ENCODE data around the gene HIVEP3. TPM values are rescaled to one million over a fixed set of nuclear protein-coding genes. Genes with fewer than 3 reads are reported as not detected.

The HIVEP3 gene
- total RNA-seq, 1 experiment from 2014 or later = 6.0 TPM

DNA sequence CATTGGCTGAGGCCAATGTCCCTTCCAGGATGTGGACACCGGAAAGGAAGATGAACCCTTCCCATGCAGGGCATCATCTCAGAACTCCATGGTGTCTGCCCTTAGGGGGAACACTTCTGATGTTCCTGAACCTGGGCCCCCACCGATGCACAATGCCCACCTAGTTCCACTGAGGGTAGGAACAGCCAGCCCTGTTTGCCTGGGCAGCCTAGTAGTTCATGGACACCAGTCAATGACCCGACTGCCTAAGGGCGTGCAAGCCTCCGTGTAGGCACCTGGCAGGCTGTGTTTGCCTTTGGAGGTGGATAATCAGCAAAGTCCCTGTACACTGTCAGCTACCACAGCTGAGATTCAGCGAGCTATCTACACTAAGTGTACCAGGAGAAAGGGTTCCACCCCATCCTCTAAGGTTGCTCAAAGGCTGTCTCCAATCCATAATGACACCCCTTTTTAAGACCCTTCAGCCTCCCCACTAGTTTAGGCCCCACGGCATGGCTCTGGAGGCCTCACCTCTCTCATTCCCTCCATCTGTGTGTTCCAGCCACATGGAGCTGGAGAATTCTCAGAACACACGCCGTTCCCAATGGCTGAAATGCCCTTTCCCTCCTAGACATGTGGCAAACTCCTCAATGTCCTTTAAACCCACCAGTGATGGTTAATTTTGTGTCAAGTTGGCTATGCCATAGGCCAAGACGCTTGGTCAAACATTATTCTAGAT lies 309.4 kb downstream of the HIVEP3 start:
- no peaks in the 10 kb centered on the region for H3K4me1 ChIP-seq (ENCODE audit: control insufficient read depth, insufficient read depth, low read length)
- no peak overlapping the region for H3K4me3 ChIP-seq (ENCODE audit: low read depth in 2 of 2, low read length in 2 of 2)
- in situ Hi-C loops (cut with HindIII; ENCODE audit: low pct_unique_long_range_greater_than_20kb, low sequenced_read_pairs) (no loop called here), intact Hi-C loops (cut with micrococcal nuclease; ENCODE audit: unreplicated experiment) (no loop called here)
- DNase-seq (ENCODE audit: low read depth, low spot score) (no peak), ATAC-seq (no peak)
- ChIA-PET POLR2A (no interaction called here), CTCF (no interaction called here)
- no peaks in the 10 kb centered on the region for H3K27me3 ChIP-seq (ENCODE audit: control insufficient read depth, insufficient read depth, low read length)
- H3K27ac ChIP-seq (ENCODE audit: low read length) = no peak overlapping the region
- BruUV-seq (replicated peaks) = no TSS peak
- TF ChIP-seq POLR2AphosphoS5 (IDR thresholded peaks at IDR 0.05; ENCODE audit: low read depth, low read length) (no peak), TCF7L2 (IDR thresholded peaks at IDR 0.05; ENCODE audit: low read depth, low read length) (no peak), SIN3A (IDR thresholded peaks at IDR 0.05; ENCODE audit: borderline replicate concordance, insufficient read depth, low read depth, low read length) (no peak)
- TF ChIP-seq, protein P1, sequence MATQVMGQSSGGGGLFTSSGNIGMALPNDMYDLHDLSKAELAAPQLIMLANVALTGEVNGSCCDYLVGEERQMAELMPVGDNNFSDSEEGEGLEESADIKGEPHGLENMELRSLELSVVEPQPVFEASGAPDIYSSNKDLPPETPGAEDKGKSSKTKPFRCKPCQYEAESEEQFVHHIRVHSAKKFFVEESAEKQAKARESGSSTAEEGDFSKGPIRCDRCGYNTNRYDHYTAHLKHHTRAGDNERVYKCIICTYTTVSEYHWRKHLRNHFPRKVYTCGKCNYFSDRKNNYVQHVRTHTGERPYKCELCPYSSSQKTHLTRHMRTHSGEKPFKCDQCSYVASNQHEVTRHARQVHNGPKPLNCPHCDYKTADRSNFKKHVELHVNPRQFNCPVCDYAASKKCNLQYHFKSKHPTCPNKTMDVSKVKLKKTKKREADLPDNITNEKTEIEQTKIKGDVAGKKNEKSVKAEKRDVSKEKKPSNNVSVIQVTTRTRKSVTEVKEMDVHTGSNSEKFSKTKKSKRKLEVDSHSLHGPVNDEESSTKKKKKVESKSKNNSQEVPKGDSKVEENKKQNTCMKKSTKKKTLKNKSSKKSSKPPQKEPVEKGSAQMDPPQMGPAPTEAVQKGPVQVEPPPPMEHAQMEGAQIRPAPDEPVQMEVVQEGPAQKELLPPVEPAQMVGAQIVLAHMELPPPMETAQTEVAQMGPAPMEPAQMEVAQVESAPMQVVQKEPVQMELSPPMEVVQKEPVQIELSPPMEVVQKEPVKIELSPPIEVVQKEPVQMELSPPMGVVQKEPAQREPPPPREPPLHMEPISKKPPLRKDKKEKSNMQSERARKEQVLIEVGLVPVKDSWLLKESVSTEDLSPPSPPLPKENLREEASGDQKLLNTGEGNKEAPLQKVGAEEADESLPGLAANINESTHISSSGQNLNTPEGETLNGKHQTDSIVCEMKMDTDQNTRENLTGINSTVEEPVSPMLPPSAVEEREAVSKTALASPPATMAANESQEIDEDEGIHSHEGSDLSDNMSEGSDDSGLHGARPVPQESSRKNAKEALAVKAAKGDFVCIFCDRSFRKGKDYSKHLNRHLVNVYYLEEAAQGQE (IDR thresholded peaks at IDR 0.05; ENCODE audit: insufficient read depth in 1 of 2, low read depth in 2 of 2, low read length in 1 of 2) = no peak
- TF ChIP-seq, protein P2, sequence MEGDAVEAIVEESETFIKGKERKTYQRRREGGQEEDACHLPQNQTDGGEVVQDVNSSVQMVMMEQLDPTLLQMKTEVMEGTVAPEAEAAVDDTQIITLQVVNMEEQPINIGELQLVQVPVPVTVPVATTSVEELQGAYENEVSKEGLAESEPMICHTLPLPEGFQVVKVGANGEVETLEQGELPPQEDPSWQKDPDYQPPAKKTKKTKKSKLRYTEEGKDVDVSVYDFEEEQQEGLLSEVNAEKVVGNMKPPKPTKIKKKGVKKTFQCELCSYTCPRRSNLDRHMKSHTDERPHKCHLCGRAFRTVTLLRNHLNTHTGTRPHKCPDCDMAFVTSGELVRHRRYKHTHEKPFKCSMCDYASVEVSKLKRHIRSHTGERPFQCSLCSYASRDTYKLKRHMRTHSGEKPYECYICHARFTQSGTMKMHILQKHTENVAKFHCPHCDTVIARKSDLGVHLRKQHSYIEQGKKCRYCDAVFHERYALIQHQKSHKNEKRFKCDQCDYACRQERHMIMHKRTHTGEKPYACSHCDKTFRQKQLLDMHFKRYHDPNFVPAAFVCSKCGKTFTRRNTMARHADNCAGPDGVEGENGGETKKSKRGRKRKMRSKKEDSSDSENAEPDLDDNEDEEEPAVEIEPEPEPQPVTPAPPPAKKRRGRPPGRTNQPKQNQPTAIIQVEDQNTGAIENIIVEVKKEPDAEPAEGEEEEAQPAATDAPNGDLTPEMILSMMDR (IDR thresholded peaks at IDR 0.05) = no peak
- no peaks in the 10 kb centered on the region for H3K9me3 ChIP-seq (ENCODE audit: control insufficient read depth, insufficient read depth, low read depth, low read length)
- no peaks in the 10 kb centered on the region for H3K36me3 ChIP-seq (ENCODE audit: control insufficient read depth, insufficient read depth, low read length)

DNA sequence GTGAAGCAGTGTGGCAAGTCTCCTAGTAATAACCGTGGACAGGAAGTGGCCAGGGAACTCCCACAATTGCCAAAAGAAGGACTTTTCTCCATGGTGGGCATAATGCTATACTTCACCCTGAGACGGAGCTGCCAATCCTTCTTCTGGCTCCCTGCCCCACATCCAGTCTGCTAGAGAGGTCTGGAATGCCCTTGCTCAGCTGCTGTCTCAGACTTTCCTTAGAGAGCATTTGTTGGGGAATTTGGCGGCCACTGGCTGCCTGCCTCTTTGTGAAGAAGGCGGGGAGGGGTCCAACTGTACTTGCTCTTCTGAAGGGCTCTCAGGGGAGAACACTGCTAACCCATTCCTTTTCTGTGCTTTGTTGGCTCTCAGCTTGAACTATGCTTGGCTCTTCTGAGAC lies 310.5 kb downstream of the HIVEP3 start:
- CTCF ChIA-PET = no interaction called here
- DNase-seq (ENCODE audit: low read depth, low spot score) = no peak
- Histone ChIP-seq H3K9me3 (ENCODE audit: control insufficient read depth, insufficient read depth, low read depth, low read length) (no peaks in the 10 kb centered on the region), H3K27ac (ENCODE audit: low read length) (no peak overlapping the region), H3K27me3 (ENCODE audit: control insufficient read depth, insufficient read depth, low read length) (no peaks in the 10 kb centered on the region), H3K36me3 (ENCODE audit: control insufficient read depth, insufficient read depth, low read length) (no peaks in the 10 kb centered on the region), H3K4me1 (ENCODE audit: control insufficient read depth, insufficient read depth, low read length) (no peaks in the 10 kb centered on the region), H3K4me3 (ENCODE audit: low read depth in 2 of 2, low read length in 2 of 2) (no peak overlapping the region)
- intact Hi-C loops (cut with micrococcal nuclease; ENCODE audit: unreplicated experiment) = no loop called here
- in situ Hi-C loops (cut with HindIII; ENCODE audit: low pct_unique_long_range_greater_than_20kb, low sequenced_read_pairs) = no loop called here
- TF ChIP-seq POLR2AphosphoS5 (IDR thresholded peaks at IDR 0.05; ENCODE audit: low read depth, low read length) (no peak), SIN3A (IDR thresholded peaks at IDR 0.05; ENCODE audit: borderline replicate concordance, insufficient read depth, low read depth, low read length) (no peak)
- no TSS peak for BruUV-seq (replicated peaks)
- ATAC-seq = no peak
- POLR2A ChIA-PET = interaction anchor here (0.6 kb wide), 1 partner anchor 119 kb away, joined by 8 read pairs; no protein-coding TSS in a partner anchor

DNA sequence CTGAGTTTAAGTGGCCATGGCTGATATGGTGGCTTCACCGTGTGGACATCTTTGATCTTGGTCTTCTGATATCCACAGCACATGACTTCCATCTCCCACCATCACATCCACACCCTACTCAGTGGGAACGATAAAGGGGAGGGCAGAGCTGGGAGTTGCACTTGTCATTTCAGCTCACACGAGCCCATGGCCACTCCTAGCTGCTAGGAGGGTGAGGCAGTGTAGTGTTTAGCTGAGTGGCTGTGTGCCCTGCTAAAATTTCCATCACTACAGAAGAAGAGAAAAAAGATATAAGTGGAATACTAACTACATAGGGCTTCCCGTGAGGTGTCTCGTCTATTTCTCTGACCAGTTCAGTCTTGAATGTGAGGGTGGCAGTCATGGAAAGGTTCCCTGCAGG lies 310.9 kb downstream of the HIVEP3 start:
- no peaks in the 10 kb centered on the region for H3K9me3 ChIP-seq (ENCODE audit: control insufficient read depth, insufficient read depth, low read depth, low read length)
- no peaks in the 10 kb centered on the region for H3K36me3 ChIP-seq (ENCODE audit: control insufficient read depth, insufficient read depth, low read length)
- H3K4me1 ChIP-seq (ENCODE audit: control insufficient read depth, insufficient read depth, low read length) = no peaks in the 10 kb centered on the region
- ChIA-PET POLR2A (interaction anchor here (0.6 kb wide), 1 partner anchor 119 kb away, joined by 8 read pairs; no protein-coding TSS in a partner anchor), CTCF (no interaction called here)
- TF ChIP-seq, protein P2 (IDR thresholded peaks at IDR 0.05) = no peak
- TF ChIP-seq SIN3A (IDR thresholded peaks at IDR 0.05; ENCODE audit: borderline replicate concordance, insufficient read depth, low read depth, low read length) (no peak), POLR2AphosphoS5 (IDR thresholded peaks at IDR 0.05; ENCODE audit: low read depth, low read length) (no peak), TCF7L2 (IDR thresholded peaks at IDR 0.05; ENCODE audit: low read depth, low read length) (no peak)
- TF ChIP-seq, protein P1 (IDR thresholded peaks at IDR 0.05; ENCODE audit: insufficient read depth in 1 of 2, low read depth in 2 of 2, low read length in 1 of 2) = no peak
- intact Hi-C loops (cut with micrococcal nuclease; ENCODE audit: unreplicated experiment) (no loop called here), in situ Hi-C loops (cut with HindIII; ENCODE audit: low pct_unique_long_range_greater_than_20kb, low sequenced_read_pairs) (no loop called here)
- DNase-seq (ENCODE audit: low read depth, low spot score) (no peak), ATAC-seq (no peak)
- no peak overlapping the region for H3K4me3 ChIP-seq (ENCODE audit: low read depth in 2 of 2, low read length in 2 of 2)
- H3K27ac ChIP-seq (ENCODE audit: low read length) = no peak overlapping the region
- H3K27me3 ChIP-seq (ENCODE audit: control insufficient read depth, insufficient read depth, low read length) = no peaks in the 10 kb centered on the region
- no TSS peak for BruUV-seq (replicated peaks)

Measured in Panc1 (cell line).